ENCODE results near the gene BCL3.

Gene BCL3

GRCh38 chr19:44749292-44749691, 784 bp downstream of the BCL3 start:
- H3K27ac ChIP-seq (ENCODE audit: insufficient read depth, low read length, poor library complexity, severe bottlenecking): peak overlapping the region; percentile 98
- peaks cover 52% of the 10 kb centered on the region for H3K4me1 ChIP-seq (ENCODE audit: control insufficient read depth, insufficient read depth, low read length, poor library complexity, severe bottlenecking)
- H3K36me3 ChIP-seq (ENCODE audit: control insufficient read depth, insufficient read depth, low read length): peaks cover 5% of the 10 kb centered on the region
- DNase-seq: no peak
- H3K9me3 ChIP-seq (ENCODE audit: control insufficient read depth, low read length): no peaks in the 10 kb centered on the region
- no peaks in the 10 kb centered on the region for H3K27me3 ChIP-seq (replicated peaks; ENCODE audit: control insufficient read depth, insufficient read depth, low read length, poor library complexity, severe bottlenecking)
- H3K4me3 ChIP-seq (ENCODE audit: insufficient read depth, low read depth, low read length, poor library complexity, severe bottlenecking): peak overlapping the region; percentile 52

- H3K36me3 ChIP-seq (ENCODE audit: control insufficient read depth, insufficient read depth, low read length): peaks cover 5% of the 10 kb centered on the region
- peak overlapping the region; percentile 98 for H3K27ac ChIP-seq (ENCODE audit: insufficient read depth, low read length, poor library complexity, severe bottlenecking)
- DNase-seq: no peak
- H3K4me3 ChIP-seq (ENCODE audit: insufficient read depth, low read depth, low read length, poor library complexity, severe bottlenecking): peak overlapping the region; percentile 52
- peaks cover 59% of the 10 kb centered on the region for H3K4me1 ChIP-seq (ENCODE audit: control insufficient read depth, insufficient read depth, low read length, poor library complexity, severe bottlenecking)
- no peaks in the 10 kb centered on the region for H3K9me3 ChIP-seq (ENCODE audit: control insufficient read depth, low read length)
- H3K27me3 ChIP-seq (replicated peaks; ENCODE audit: control insufficient read depth, insufficient read depth, low read length, poor library complexity, severe bottlenecking): no peaks in the 10 kb centered on the region
Measured at GRCh38 chr19:44749994-44750393, 1.5 kb downstream of the BCL3 start.

GRCh38 chr19:44752123-44752815, 3.8 kb downstream of the BCL3 start:
- H3K27me3 ChIP-seq (replicated peaks; ENCODE audit: control insufficient read depth, insufficient read depth, low read length, poor library complexity, severe bottlenecking): no peaks in the 10 kb centered on the region

GRCh38 chr19:44752816-44753625, 4.5 kb downstream of the BCL3 start:
- peak overlapping the region; percentile 94 for H3K27ac ChIP-seq (ENCODE audit: insufficient read depth, low read length, poor library complexity, severe bottlenecking)
- no peaks in the 10 kb centered on the region for H3K9me3 ChIP-seq (ENCODE audit: control insufficient read depth, low read length)
- H3K27me3 ChIP-seq (replicated peaks; ENCODE audit: control insufficient read depth, insufficient read depth, low read length, poor library complexity, severe bottlenecking): no peaks in the 10 kb centered on the region
- DNase-seq: peak; percentile 92 to 95 (median 93)
- H3K4me3 ChIP-seq (ENCODE audit: insufficient read depth, low read depth, low read length, poor library complexity, severe bottlenecking): peak overlapping the region; percentile 76
- H3K36me3 ChIP-seq (ENCODE audit: control insufficient read depth, insufficient read depth, low read length): peaks cover 18% of the 10 kb centered on the region
- H3K4me1 ChIP-seq (ENCODE audit: control insufficient read depth, insufficient read depth, low read length, poor library complexity, severe bottlenecking): peaks cover 62% of the 10 kb centered on the region

More at GRCh38 chr19:44752123-44752815, 3.8 kb downstream of the BCL3 start:
- no peaks in the 10 kb centered on the region for H3K9me3 ChIP-seq (ENCODE audit: control insufficient read depth, low read length)
- peak overlapping the region; percentile 94 for H3K27ac ChIP-seq (ENCODE audit: insufficient read depth, low read length, poor library complexity, severe bottlenecking)
- H3K4me3 ChIP-seq (ENCODE audit: insufficient read depth, low read depth, low read length, poor library complexity, severe bottlenecking): peak overlapping the region; percentile 76
- peaks cover 66% of the 10 kb centered on the region for H3K4me1 ChIP-seq (ENCODE audit: control insufficient read depth, insufficient read depth, low read length, poor library complexity, severe bottlenecking)
- no peak for DNase-seq
- H3K36me3 ChIP-seq (ENCODE audit: control insufficient read depth, insufficient read depth, low read length): peaks cover 12% of the 10 kb centered on the region

- peak overlapping the region; percentile 76 for H3K4me3 ChIP-seq (ENCODE audit: insufficient read depth, low read depth, low read length, poor library complexity, severe bottlenecking)
- peaks cover 60% of the 10 kb centered on the region for H3K4me1 ChIP-seq (ENCODE audit: control insufficient read depth, insufficient read depth, low read length, poor library complexity, severe bottlenecking)
- H3K27me3 ChIP-seq (replicated peaks; ENCODE audit: control insufficient read depth, insufficient read depth, low read length, poor library complexity, severe bottlenecking): no peaks in the 10 kb centered on the region
- peak overlapping the region; percentile 94 for H3K27ac ChIP-seq (ENCODE audit: insufficient read depth, low read length, poor library complexity, severe bottlenecking)
- H3K36me3 ChIP-seq (ENCODE audit: control insufficient read depth, insufficient read depth, low read length): peaks cover 23% of the 10 kb centered on the region
- no peak for DNase-seq
- H3K9me3 ChIP-seq (ENCODE audit: control insufficient read depth, low read length): no peaks in the 10 kb centered on the region
Measured at GRCh38 chr19:44753626-44753931, 5.1 kb downstream of the BCL3 start.

- H3K36me3 ChIP-seq (ENCODE audit: control insufficient read depth, insufficient read depth, low read length): peaks cover 29% of the 10 kb centered on the region
- peak; percentile 36 to 59 (median 38) for DNase-seq
Measured at GRCh38 chr19:44753932-44754749, 5.6 kb downstream of the BCL3 start.

GRCh38 chr19:44754750-44755080, 6.2 kb downstream of the BCL3 start:
- Histone ChIP-seq H3K9me3 (ENCODE audit: control insufficient read depth, low read length) (no peaks in the 10 kb centered on the region), H3K36me3 (ENCODE audit: control insufficient read depth, insufficient read depth, low read length) (peaks cover 35% of the 10 kb centered on the region), H3K4me3 (ENCODE audit: insufficient read depth, low read depth, low read length, poor library complexity, severe bottlenecking) (peak overlapping the region; percentile 76), H3K4me1 (ENCODE audit: control insufficient read depth, insufficient read depth, low read length, poor library complexity, severe bottlenecking) (peaks cover 56% of the 10 kb centered on the region), H3K27me3 (replicated peaks; ENCODE audit: control insufficient read depth, insufficient read depth, low read length, poor library complexity, severe bottlenecking) (no peaks in the 10 kb centered on the region), H3K27ac (ENCODE audit: insufficient read depth, low read length, poor library complexity, severe bottlenecking) (peak overlapping the region; percentile 94)
- DNase-seq: no peak

More at GRCh38 chr19:44753932-44754749, 5.6 kb downstream of the BCL3 start:
- H3K4me1 ChIP-seq (ENCODE audit: control insufficient read depth, insufficient read depth, low read length, poor library complexity, severe bottlenecking): peaks cover 60% of the 10 kb centered on the region
- H3K27ac ChIP-seq (ENCODE audit: insufficient read depth, low read length, poor library complexity, severe bottlenecking): peak overlapping the region; percentile 94
- H3K4me3 ChIP-seq (ENCODE audit: insufficient read depth, low read depth, low read length, poor library complexity, severe bottlenecking): peak overlapping the region; percentile 76
- H3K27me3 ChIP-seq (replicated peaks; ENCODE audit: control insufficient read depth, insufficient read depth, low read length, poor library complexity, severe bottlenecking): no peaks in the 10 kb centered on the region
- H3K9me3 ChIP-seq (ENCODE audit: control insufficient read depth, low read length): no peaks in the 10 kb centered on the region

GRCh38 chr19:44755219-44755618, 6.7 kb downstream of the BCL3 start:
- Histone ChIP-seq H3K4me1 (ENCODE audit: control insufficient read depth, insufficient read depth, low read length, poor library complexity, severe bottlenecking) (peaks cover 53% of the 10 kb centered on the region), H3K4me3 (ENCODE audit: insufficient read depth, low read depth, low read length, poor library complexity, severe bottlenecking) (peak overlapping the region; percentile 5), H3K27ac (ENCODE audit: insufficient read depth, low read length, poor library complexity, severe bottlenecking) (peak overlapping the region; percentile 94), H3K36me3 (ENCODE audit: control insufficient read depth, insufficient read depth, low read length) (peaks cover 37% of the 10 kb centered on the region), H3K27me3 (replicated peaks; ENCODE audit: control insufficient read depth, insufficient read depth, low read length, poor library complexity, severe bottlenecking) (no peaks in the 10 kb centered on the region), H3K9me3 (ENCODE audit: control insufficient read depth, low read length) (no peaks in the 10 kb centered on the region)
- DNase-seq: no peak

- Histone ChIP-seq H3K9me3 (ENCODE audit: control insufficient read depth, low read length) (no peaks in the 10 kb centered on the region), H3K4me3 (ENCODE audit: insufficient read depth, low read depth, low read length, poor library complexity, severe bottlenecking) (no peak overlapping the region), H3K4me1 (ENCODE audit: control insufficient read depth, insufficient read depth, low read length, poor library complexity, severe bottlenecking) (peaks cover 49% of the 10 kb centered on the region), H3K27ac (ENCODE audit: insufficient read depth, low read length, poor library complexity, severe bottlenecking) (peak overlapping the region; percentile 94), H3K27me3 (replicated peaks; ENCODE audit: control insufficient read depth, insufficient read depth, low read length, poor library complexity, severe bottlenecking) (no peaks in the 10 kb centered on the region), H3K36me3 (ENCODE audit: control insufficient read depth, insufficient read depth, low read length) (peaks cover 37% of the 10 kb centered on the region)
- no peak for DNase-seq
Measured at GRCh38 chr19:44756089-44756562, 7.6 kb downstream of the BCL3 start.

Measured in effector memory CD4-positive, alpha-beta T cell (primary cell).